Liver (tissue), 2 donors: ENCODE results near the gene VWA3B.
"Not testable (repeated sequence)": the region's sequence is repeated elsewhere in the genome, so short reads cannot be mapped to it uniquely, and the experiment has no call there.

ENCODE experiments used
- REST ChIP-seq: IDR thresholded peaks from 2 replicates; pipeline ENCODE4 v1.6.1; 2016; ENCODE audit warnings: antibody characterized with exemption, mild to moderate bottlenecking
- YY1 ChIP-seq: IDR thresholded peaks from 2 replicates; pipeline ENCODE4 v1.6.1; 2016; ENCODE audit warnings: antibody characterized with exemption, mild to moderate bottlenecking
- TF ChIP-seq, protein P1 (sequence below): fragments of 150-350 bp; IDR thresholded peaks from 2 replicates; pipeline ENCODE4 v1.5.1; 2017; ENCODE audit warnings: improper control_type of control experiment, low read depth, low read length; ENCODE audit not compliant: missing input control
- donor health status: healthy.

DNA sequence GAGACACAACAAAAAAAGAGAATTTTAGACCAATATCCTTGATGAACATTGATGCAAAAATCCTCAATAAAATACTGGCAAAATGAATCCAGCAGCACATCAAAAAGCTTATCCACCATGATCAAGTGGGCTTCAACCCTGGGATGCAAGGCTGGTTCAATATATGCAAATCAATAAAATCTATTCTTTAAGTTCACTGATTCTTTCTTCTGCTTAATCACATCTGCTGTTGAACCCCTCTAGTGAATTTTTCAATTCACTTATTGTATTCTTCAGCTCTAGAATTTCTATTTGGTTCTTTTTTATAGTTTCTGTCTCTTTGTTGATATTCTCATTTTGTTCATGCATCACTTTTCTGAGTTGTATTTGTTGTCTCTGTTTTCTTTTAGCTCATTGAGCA is 181.3 kb downstream of the VWA3B start:
- not testable (repeated sequence) for TF ChIP-seq REST, YY1
- TF ChIP-seq, protein P1, sequence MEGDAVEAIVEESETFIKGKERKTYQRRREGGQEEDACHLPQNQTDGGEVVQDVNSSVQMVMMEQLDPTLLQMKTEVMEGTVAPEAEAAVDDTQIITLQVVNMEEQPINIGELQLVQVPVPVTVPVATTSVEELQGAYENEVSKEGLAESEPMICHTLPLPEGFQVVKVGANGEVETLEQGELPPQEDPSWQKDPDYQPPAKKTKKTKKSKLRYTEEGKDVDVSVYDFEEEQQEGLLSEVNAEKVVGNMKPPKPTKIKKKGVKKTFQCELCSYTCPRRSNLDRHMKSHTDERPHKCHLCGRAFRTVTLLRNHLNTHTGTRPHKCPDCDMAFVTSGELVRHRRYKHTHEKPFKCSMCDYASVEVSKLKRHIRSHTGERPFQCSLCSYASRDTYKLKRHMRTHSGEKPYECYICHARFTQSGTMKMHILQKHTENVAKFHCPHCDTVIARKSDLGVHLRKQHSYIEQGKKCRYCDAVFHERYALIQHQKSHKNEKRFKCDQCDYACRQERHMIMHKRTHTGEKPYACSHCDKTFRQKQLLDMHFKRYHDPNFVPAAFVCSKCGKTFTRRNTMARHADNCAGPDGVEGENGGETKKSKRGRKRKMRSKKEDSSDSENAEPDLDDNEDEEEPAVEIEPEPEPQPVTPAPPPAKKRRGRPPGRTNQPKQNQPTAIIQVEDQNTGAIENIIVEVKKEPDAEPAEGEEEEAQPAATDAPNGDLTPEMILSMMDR, result not testable (repeated sequence)
